ENCODE data around the gene AKR7A2. TPM values are rescaled to one million over a fixed set of nuclear protein-coding genes. Genes with fewer than 3 reads are reported as not detected.

Gene AKR7A2
- total and polyA plus RNA-seq, 8 donors: 11.7 to 33.8 (median 27.8) TPM

DNA sequence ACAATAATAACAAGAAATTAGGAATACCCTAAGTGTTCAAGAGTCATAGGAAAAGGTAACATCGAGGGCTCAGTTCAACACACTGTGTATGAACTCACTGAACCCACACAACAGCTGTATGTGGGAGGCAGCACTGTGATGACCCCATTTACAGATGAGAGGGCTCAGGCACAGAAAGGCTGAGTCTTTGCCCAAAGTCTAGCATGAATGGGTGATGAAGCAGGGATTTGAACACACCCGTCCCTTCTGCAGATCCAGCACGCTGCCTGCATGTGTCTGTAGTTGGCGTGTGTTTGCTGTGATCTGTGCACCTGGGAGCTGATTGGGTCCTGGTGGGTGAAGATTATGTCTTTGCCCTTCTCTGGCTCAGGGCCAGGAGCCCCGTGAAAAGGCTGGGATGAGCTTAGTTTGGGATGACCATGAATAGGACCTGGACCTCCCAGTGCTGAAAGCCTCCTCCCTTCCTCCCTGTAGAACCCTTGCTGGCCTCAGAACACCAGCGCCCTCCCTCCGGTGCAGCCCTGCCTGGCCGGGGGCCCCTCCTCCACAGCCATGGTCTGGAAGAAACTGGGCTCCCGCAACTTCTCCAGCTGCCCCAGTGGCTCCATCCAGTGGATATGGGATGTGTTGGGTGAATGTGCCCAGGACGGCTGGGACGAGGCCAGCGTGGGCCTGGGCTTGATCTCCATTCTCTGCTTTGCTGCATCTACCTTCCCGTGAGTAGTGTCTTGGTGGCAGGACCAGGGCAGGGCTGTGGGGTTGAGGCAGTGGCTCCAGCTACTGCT lies 5.4 kb upstream of the AKR7A2 start:
- TF ChIP-seq, protein P1, sequence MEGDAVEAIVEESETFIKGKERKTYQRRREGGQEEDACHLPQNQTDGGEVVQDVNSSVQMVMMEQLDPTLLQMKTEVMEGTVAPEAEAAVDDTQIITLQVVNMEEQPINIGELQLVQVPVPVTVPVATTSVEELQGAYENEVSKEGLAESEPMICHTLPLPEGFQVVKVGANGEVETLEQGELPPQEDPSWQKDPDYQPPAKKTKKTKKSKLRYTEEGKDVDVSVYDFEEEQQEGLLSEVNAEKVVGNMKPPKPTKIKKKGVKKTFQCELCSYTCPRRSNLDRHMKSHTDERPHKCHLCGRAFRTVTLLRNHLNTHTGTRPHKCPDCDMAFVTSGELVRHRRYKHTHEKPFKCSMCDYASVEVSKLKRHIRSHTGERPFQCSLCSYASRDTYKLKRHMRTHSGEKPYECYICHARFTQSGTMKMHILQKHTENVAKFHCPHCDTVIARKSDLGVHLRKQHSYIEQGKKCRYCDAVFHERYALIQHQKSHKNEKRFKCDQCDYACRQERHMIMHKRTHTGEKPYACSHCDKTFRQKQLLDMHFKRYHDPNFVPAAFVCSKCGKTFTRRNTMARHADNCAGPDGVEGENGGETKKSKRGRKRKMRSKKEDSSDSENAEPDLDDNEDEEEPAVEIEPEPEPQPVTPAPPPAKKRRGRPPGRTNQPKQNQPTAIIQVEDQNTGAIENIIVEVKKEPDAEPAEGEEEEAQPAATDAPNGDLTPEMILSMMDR (IDR thresholded peaks at IDR 0.05): no peak
- FAIRE-seq: no peak
- Histone ChIP-seq H3K4me1 (peaks cover 0 to 8% (median 3%) of the 10 kb centered on the region in 3 donors), H3K27me3 (no peaks in the 10 kb centered on the region), H3K27ac (no peak overlapping the region), H3K9me3 (no peaks in the 10 kb centered on the region), H3K4me3 (no peak overlapping the region), H3K36me3 (no peaks in the 10 kb centered on the region)
- intact Hi-C loops (cut with DNase I): no loop called here
- no peak for DNase-seq
- WGBS, 2 donors: 87 to 89% methylated on average over 10 to 13 of the region's 13 CpGs
- ATAC-seq: no peak

DNA sequence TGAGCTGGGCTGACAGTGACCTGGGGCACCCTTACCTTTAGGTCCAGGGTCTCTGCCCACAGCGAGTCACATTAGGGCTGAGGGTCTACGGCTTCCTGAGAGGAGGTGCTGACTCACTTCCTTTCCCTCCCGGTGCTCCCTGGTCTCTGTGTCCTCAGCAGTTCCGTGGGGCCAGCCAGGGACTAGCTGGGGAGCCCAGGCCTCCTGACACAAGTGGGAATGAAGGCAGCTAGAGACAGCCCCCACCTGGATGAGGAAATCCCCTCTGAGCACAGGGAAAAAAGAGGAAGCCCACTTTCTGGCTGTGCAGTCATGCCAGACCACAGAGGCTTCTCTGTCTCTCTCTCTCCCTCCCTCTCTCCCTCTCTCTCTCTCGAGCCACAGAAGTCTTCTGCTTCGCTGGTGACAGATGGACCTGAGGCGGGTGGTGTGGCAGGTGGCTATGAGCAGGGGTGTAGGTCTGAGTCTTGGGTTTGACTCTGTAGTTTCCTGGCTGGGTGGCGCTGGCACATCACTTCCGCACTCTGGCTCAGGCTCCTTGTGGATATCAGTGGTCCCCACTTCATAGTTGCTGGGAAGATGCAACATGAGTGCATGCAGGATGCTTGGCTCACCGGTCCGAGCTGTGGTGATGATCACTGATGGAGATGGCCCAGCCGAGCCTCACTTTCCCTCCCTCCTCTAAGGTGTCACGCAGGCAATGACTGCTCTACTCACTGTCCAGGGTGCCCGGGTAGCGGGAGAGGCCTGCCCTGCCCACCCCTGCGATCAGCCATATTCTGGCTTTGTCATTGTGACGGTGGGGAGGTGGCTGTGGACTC lies 3.6 kb upstream of the AKR7A2 start:
- 82 to 85% methylated on average over 17 of the region's 17 CpGs for WGBS, 2 donors
- H3K9me3 ChIP-seq: no peaks in the 10 kb centered on the region
- intact Hi-C loops (cut with DNase I): no loop called here
- H3K4me3 ChIP-seq: no peak overlapping the region
- no peak for DNase-seq
- TF ChIP-seq, protein P1 (IDR thresholded peaks at IDR 0.05): no peak
- H3K36me3 ChIP-seq: no peaks in the 10 kb centered on the region
- H3K27ac ChIP-seq: no peak overlapping the region
- no peak for ATAC-seq
- H3K27me3 ChIP-seq: no peaks in the 10 kb centered on the region
- no peak for FAIRE-seq
- H3K4me1 ChIP-seq: peaks cover 0 to 12% (median 7%) of the 10 kb centered on the region in 3 donors

DNA sequence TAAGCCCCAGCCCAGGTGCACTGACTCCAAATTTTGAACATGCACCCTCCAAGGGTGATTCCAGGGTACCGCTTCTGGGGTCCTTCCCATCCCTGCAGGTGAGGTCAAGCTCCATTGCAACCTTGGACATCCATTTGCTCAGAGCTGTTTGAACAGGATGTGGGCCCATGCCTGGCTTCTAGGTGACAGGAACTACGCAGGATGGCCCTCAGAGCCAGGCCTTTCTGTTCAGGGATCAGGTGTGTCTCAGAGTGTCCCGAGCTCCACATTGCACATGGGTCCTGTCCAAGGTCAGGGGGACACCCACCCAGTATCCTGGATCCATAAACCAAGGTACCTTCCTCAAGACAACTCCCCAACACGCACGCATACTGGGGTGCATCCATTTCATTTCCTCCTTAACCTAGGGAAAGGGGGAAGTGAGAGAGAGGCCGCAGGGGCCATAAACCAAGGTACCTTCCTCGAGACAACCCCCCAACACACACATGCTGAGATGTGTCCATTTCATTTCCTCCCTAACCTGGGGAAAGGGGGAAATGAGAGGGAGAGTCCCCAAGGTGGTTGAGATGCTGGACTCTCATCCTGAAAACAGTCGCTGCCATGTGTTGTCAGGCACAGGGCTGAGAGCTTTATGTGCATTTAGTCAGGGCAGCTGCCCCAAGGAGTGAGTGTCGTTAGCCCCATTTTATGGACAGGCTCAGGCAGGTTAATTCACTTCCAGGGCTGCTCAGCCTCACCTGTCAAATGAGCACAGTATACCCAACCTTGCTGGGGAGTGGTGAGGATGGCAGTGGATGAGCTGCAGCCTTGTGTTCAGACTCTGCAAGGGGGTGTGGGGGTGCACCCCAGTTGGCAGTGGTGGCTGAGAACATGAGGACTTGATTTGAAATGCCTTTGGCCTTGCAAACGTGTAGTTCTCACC lies 2.3 kb upstream of the AKR7A2 start:
- Histone ChIP-seq H3K4me1 (peaks cover 0 to 13% (median 7%) of the 10 kb centered on the region in 3 donors), H3K9me3 (no peaks in the 10 kb centered on the region), H3K27ac (no peak overlapping the region), H3K4me3 (no peak overlapping the region), H3K27me3 (no peaks in the 10 kb centered on the region), H3K36me3 (no peaks in the 10 kb centered on the region)
- WGBS, 2 donors: 85 to 90% methylated on average over 10 of the region's 10 CpGs
- DNase-seq (no peak), FAIRE-seq (no peak), ATAC-seq (no peak)
- TF ChIP-seq, protein P1 (IDR thresholded peaks at IDR 0.05): no peak
- intact Hi-C loops (cut with DNase I): no loop called here

DNA sequence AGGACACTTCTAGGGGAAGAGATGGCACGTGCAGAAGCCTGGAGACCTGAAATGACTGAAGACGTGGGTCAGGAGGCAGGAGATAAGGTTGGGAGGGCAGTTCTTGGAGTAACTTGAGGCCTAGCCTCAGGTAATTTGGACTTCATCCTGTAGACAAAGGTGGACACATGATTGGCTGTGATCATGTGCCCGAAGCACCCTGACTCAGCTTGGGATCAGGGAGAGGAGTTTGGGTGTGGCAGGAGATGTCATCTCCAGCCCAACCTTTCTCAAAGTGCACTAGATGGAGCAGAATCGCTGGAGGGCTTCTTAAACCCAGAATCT lies 1.7 kb upstream of the AKR7A2 start:
- DNase-seq (no peak), FAIRE-seq (no peak), ATAC-seq (no peak)
- WGBS, 2 donors: 80 to 82% methylated on average over 4 of the region's 4 CpGs
- TF ChIP-seq, protein P1 (IDR thresholded peaks at IDR 0.05): no peak
- Histone ChIP-seq H3K27me3 (no peaks in the 10 kb centered on the region), H3K4me1 (peaks cover 0 to 13% (median 7%) of the 10 kb centered on the region in 3 donors), H3K36me3 (no peaks in the 10 kb centered on the region), H3K9me3 (no peaks in the 10 kb centered on the region), H3K4me3 (no peak overlapping the region), H3K27ac (no peak overlapping the region)
- intact Hi-C loops (cut with DNase I): no loop called here

Measured in pancreas (tissue), 10 donors.